ENCODE data around the gene EDIL3.
"Not testable (repeated sequence)": the region's sequence is repeated elsewhere in the genome, so short reads cannot be mapped to it uniquely, and the experiment has no call there.

Gene EDIL3

GRCh38 chr5:84168841-84169240 lies 215.8 kb downstream of the EDIL3 start:
- ATAC-seq (no peak), DNase-seq (no peak)

- DNase-seq (no peak), ATAC-seq (no peak)
Observed at GRCh38 chr5:84163671-84164070, 221.0 kb downstream of the EDIL3 start.

DNA sequence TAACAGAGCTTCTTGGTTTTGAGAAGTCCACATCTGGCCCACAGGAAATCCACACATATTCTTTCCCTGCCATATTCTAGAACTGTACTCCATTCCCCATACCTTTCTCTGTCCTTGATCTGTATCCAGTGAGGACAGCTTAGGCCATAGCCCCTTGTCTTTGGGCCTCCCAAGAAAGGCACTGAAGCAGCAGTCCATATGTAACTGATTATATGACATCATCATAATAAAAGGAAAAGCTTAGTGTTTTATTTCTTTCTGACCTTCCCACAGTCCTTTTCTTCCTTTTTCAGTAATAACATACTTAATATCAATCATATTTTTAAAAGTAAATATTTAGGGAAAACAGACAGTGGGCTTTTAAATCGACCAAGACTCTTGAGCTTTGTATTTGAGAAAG lies 222.0 kb downstream of the EDIL3 start:
- ATAC-seq (no peak), DNase-seq (no peak)

DNA sequence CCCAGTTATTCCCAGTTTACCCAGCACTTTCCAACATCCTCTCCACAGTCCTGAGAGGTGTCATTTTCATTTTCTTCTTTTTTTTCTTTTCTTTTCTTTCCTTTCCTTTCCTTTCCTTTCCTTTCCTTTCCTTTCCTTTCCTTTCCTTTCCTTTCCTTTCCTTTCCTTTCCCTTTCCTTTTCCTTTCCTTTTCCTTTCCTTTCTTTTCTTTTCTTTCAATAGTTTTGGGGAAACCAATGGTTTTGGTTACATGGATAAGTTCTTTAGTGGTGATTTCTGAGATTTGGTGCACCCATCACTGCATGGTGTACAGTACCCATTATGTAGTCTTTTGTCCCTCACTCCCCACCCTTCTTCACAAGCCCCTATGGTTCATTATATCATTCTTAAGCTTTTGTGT lies 224.0 kb downstream of the EDIL3 start:
- not testable (repeated sequence) for DNase-seq, ATAC-seq

DNA sequence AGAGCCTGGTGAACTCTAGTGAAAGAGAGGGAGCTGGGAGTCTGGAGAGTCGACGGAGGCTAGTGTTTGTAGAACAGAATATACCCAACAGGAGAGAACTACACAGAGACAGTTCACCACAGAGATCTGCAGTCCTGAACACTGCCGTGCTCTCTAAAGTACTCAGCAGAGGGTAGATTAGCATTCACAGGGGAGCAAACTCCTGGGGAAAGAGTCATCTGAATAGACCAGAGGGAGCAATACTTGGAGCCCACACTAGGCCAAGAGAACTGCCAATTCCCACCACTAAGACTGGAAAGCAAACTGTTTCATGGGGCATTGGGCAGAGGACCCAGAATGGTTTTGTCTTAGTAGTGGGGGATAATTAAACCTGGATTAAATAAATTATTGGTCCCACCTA lies 235.6 kb downstream of the EDIL3 start:
- DNase-seq: no peak
- no peak for ATAC-seq

GRCh38 chr5:84148651-84149050 lies 236.0 kb downstream of the EDIL3 start:
- no peak for ATAC-seq
- no peak for DNase-seq

DNA sequence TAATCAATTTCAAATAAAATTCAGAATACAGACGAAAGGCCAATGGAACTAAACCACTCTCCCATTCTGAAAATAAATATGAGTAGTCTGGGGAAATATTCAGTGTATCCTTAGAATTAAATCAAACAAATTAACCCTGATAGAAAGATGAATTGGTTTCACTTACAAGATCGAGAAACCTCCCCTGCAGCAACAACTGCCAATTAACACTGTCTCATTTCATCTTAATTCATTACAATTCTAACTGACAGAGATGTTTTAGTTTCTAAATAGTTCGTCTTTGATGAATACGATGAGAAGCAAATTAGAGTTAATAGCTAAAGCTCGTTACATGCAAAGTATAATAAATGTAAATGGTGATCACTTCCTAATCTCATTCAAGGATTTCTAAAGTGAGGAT lies 247.1 kb downstream of the EDIL3 start:
- DNase-seq (no peak), ATAC-seq (no peak)

GRCh38 chr5:84131372-84131771 lies 253.3 kb downstream of the EDIL3 start:
- no peak for DNase-seq
- no peak for ATAC-seq

- DNase-seq (no peak), ATAC-seq (no peak)
Observed at GRCh38 chr5:84130006-84130580, 254.6 kb downstream of the EDIL3 start.

GRCh38 chr5:84125216-84125615 lies 259.5 kb downstream of the EDIL3 start:
- no peak for DNase-seq
- no peak for ATAC-seq

DNA sequence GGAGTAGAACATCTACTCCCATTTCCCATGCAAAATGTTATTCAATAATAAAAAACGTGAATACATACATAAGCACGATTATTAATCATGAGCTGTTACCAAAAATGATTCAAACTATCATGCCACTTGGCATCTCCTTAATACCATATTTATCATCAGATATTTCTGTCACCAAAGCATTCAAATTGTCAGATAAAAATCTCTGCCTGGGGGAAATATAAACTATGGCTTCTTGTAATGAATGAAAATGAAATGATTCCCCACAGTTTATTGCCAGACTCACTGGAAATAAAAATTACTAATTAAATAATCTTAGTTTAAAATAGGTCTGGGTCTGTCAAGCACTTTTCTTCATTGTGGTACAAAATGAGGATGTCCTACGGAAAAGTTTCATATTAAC lies 265.4 kb downstream of the EDIL3 start:
- no peak for ATAC-seq
- DNase-seq: no peak

DNA sequence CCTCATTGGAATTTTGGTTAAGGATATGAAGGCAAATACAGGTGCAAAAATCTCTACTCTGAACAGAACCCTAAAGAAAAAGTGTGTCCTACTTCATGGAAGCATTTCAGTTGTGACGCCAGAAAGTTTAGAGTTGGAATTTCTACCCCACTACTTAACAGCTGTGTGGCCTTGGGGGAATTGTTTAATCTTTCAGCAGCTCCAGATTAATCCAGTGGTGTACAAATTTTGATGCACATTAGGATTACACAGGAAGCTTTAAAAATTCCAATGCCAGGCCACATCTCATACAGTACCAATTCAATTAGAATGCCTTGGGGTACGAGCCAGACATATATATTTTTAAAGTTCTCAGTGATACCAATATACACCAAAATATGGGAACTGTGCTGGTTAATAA lies 266.1 kb downstream of the EDIL3 start:
- DNase-seq (no peak), ATAC-seq (no peak)

DNA sequence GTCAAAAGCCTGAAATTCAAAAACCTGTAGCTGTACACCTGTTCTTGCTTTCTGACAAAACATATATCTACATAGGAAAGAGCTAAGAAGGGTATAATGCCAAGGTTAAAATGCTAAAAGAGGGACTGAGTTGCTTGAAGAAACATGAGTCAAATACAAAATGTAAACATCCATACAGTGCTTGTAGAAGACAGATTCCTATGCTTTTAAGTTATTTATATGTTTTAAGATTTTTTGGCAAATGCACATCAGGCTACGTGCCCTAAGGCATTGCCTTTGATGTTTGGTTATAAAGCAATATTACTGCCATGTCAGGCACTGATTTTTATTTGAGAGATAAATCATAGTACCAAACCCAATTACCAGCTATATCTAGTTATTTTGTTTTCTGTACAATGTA lies 269.0 kb downstream of the EDIL3 start:
- DNase-seq (no peak), ATAC-seq (no peak)

- no peak for DNase-seq
- no peak for ATAC-seq
Observed at GRCh38 chr5:84113246-84114105, 271.2 kb downstream of the EDIL3 start.

- no peak for ATAC-seq
- DNase-seq: no peak
Observed at GRCh38 chr5:84092738-84093137, 291.9 kb downstream of the EDIL3 start.

DNA sequence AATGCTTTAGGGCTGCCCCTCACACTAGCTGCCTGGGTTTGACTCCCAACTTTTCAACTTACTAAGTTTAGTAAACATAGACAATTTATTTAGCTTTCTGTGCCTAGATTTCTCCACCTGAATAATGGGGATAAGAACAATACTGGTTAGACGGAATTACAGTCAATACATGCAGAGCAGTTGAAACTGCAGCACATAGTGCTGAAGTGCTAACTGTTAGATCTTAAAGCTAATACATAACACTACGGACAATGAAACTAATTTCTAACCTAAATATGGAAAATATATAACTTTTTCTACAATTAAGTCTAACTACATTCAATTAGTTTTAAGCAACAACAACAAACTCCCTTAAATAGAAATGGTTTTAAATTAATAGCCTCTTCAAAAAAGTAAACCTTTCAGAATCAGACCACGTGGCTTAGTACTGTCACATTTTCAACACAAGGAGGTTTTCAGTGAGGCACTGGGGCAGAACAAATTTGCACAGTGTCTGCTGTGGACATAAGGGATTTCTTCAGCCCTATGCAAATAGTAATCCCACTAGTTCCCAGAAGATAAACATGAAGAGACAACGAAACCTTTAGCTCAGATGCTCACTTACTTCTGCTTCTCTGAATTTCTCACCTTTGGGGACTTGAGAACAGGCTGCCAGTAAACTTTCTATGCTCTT lies 293.4 kb downstream of the EDIL3 start:
- DNase-seq (no peak), ATAC-seq (no peak)

GRCh38 chr5:84088996-84089395 lies 295.7 kb downstream of the EDIL3 start:
- DNase-seq (no peak), ATAC-seq (no peak)

DNA sequence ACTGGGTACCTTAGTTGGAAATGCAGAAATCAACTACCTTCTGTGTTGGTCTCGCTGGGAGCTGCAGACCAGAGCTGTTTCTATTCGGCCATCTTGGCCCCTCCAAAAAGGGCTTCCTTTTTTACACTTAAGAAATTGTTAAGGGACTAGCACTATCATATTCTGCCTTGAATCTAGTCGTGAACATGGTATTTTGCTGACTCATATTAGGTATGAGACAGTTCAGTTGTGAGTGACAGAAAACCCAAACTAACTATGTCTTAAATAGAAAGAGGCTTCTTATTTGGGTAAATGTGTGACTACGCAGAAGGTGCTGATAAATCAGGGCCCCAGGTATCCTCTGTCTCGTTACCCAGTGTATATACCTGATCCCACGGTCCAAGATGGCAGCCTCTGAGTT lies 298.2 kb downstream of the EDIL3 start:
- ATAC-seq (no peak), DNase-seq (no peak)

DNA sequence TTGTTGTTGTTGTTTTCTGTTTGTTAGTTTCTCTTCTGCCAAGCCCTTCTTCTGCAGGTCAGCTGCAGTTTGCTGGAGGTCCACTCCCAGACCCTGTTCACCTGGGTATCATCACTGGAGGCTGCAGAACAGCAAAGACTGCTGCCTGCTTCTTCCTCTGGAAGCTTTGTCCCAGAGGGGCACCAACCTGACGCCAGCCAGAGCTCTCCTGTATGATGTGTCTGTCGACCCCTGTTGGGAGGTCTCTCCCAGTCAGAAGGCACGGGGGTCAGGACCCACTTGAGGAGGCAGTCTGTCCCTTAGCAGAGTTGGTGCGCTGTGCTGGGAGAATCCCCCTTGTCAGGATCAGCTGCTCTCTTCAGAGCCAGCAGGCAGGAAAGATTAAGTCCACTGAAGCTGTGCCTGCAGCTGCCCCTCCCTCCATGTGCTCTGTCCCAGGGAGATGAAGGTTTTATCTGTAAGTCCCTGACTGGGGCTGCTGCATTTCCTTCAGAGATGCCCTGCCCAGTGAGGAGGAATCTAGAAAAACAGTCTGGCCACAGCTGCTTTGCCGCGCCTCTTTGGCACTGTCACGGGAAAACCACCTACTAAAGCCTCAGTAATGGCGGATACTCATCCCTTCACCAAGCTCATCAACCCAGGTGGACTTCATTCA lies 299.2 kb downstream of the EDIL3 start:
- ATAC-seq: no peak
- DNase-seq: no peak

DNA sequence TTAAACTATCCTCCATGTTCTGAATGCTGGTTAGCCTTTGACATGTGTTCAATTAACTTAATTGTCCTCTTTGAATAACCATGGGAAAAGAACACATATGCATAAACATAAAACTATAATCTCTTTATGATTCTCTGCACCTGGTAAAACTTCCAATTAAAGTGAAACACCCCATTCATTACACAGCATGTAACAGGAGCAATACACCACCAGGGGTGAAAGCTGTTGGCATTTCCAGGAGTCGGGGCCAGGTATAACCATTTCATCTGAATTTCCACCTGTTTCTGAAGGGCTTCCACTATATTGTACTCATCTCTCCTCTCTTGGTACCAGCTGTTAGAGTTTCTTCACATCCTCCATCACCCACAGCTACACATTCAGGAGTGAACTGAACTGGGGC lies 303.8 kb downstream of the EDIL3 start:
- DNase-seq (no peak), ATAC-seq (no peak)

- ATAC-seq (no peak), DNase-seq (no peak)
Observed at GRCh38 chr5:84072339-84072738, 312.3 kb downstream of the EDIL3 start.

- DNase-seq: no peak
Observed at GRCh38 chr5:84069608-84070179, 315.0 kb downstream of the EDIL3 start.

GRCh38 chr5:84063041-84063440 lies 321.6 kb downstream of the EDIL3 start:
- DNase-seq: no peak
- no peak for ATAC-seq

More at GRCh38 chr5:84069608-84070179, 315.0 kb downstream of the EDIL3 start:
- no peak for ATAC-seq
